Measurements from ENCODE around the gene ANK3. TPM values are rescaled to one million over a fixed set of nuclear protein-coding genes. Genes with fewer than 3 reads are reported as not detected.

Gene ANK3
- polyA plus RNA-seq, 1 donor from 2014 or later: 114 TPM

- peaks cover 7% of the 10 kb centered on the region for H3K36me3 ChIP-seq (ENCODE audit: insufficient read depth, low read length)
- H3K9me3 ChIP-seq (ENCODE audit: low read length): no peaks in the 10 kb centered on the region
- H3K27me3 ChIP-seq (ENCODE audit: insufficient read depth, low read depth, low read length): no peaks in the 10 kb centered on the region
- H3F3A ChIP-seq (ENCODE audit: insufficient read depth, low read length, poor library complexity, severe bottlenecking): no peaks in the 10 kb centered on the region
- H3K9ac ChIP-seq (ENCODE audit: low read length): no peak overlapping the region
- H2AFZ ChIP-seq (ENCODE audit: low read depth, low read length): no peak overlapping the region
- H3K9me2 ChIP-seq (ENCODE audit: insufficient read depth, low read length): no peaks in the 10 kb centered on the region
- H3K4me2 ChIP-seq (ENCODE audit: low read length): no peak overlapping the region
- H3K4me3 ChIP-seq (ENCODE audit: low read length): no peak overlapping the region
- H3K79me2 ChIP-seq (replicated peaks; ENCODE audit: insufficient read depth, low read length): no peaks in the 10 kb centered on the region
- H3K27ac ChIP-seq (ENCODE audit: low read length): no peak overlapping the region
- no peaks in the 10 kb centered on the region for H4K20me1 ChIP-seq (ENCODE audit: insufficient read depth)
- TF ChIP-seq SMC3 (conservative IDR thresholded peaks at IDR 0.05; ENCODE audit: poor library complexity) (no peak), CTCF (IDR thresholded peaks at IDR 0.05; ENCODE audit: poor library complexity, severe bottlenecking) (no peak), EP300 (conservative IDR thresholded peaks at IDR 0.05; ENCODE audit: poor library complexity, severe bottlenecking) (no peak), RAD21 (conservative IDR thresholded peaks at IDR 0.05) (no peak)
Measured at GRCh38 chr10:60142736-60143135, 246.9 kb downstream of the ANK3 start.

GRCh38 chr10:60141896-60142559 lies 247.6 kb downstream of the ANK3 start:
- H3K27ac ChIP-seq (ENCODE audit: low read length): no peak overlapping the region
- H3K9ac ChIP-seq (ENCODE audit: low read length): no peak overlapping the region
- no peaks in the 10 kb centered on the region for H4K20me1 ChIP-seq (ENCODE audit: insufficient read depth)
- no peak overlapping the region for H3K4me3 ChIP-seq (ENCODE audit: low read length)
- TF ChIP-seq CTCF (IDR thresholded peaks at IDR 0.05; ENCODE audit: poor library complexity, severe bottlenecking) (no peak), EZH2 (IDR thresholded peaks at IDR 0.05; ENCODE audit: borderline replicate concordance, insufficient read depth, low read length, poor library complexity, severe bottlenecking) (no peak), EP300 (conservative IDR thresholded peaks at IDR 0.05; ENCODE audit: poor library complexity, severe bottlenecking) (no peak), REST (IDR thresholded peaks at IDR 0.05; ENCODE audit: borderline replicate concordance) (no peak), TAF1 (IDR thresholded peaks at IDR 0.05; ENCODE audit: low read depth) (no peak), POLR2AphosphoS5 (IDR thresholded peaks at IDR 0.05) (no peak), MXI1 (conservative IDR thresholded peaks at IDR 0.05; ENCODE audit: poor library complexity, severe bottlenecking) (no peak), RAD21 (conservative IDR thresholded peaks at IDR 0.05) (no peak), SMC3 (conservative IDR thresholded peaks at IDR 0.05; ENCODE audit: poor library complexity) (no peak)
- H3F3A ChIP-seq (ENCODE audit: insufficient read depth, low read length, poor library complexity, severe bottlenecking): no peaks in the 10 kb centered on the region
- H3K36me3 ChIP-seq (ENCODE audit: insufficient read depth, low read length): peaks cover 7% of the 10 kb centered on the region
- H3K9me2 ChIP-seq (ENCODE audit: insufficient read depth, low read length): no peaks in the 10 kb centered on the region
- no peaks in the 10 kb centered on the region for H3K27me3 ChIP-seq (ENCODE audit: insufficient read depth, low read depth, low read length)
- H3K4me2 ChIP-seq (ENCODE audit: low read length): no peak overlapping the region
- no peak overlapping the region for H2AFZ ChIP-seq (ENCODE audit: low read depth, low read length)
- H3K9me3 ChIP-seq (ENCODE audit: low read length): no peaks in the 10 kb centered on the region
- no peaks in the 10 kb centered on the region for H3K79me2 ChIP-seq (replicated peaks; ENCODE audit: insufficient read depth, low read length)
